HFF-Myc (cell line): ENCODE measurements around the gene HK1.

ENCODE experiments used
- DNase-seq: peaks from one replicate; pipeline ENCODE4 v3.0.0-alpha.2; 2011; ENCODE audit warnings: low read depth; ENCODE audit errors: extremely low read depth
- H3K4me3 ChIP-seq: replicated peaks from 2 replicates; pipeline ENCODE4 v1.5.1; 2011; ENCODE audit warnings: low read depth, mild to moderate bottlenecking, control low read depth, low read length
- CTCF ChIP-seq: IDR thresholded peaks from 2 replicates; pipeline ENCODE4 v1.5.1; 2012; ENCODE audit warnings: mild to moderate bottlenecking, low read depth, low read length, control low read depth; ENCODE audit errors: missing control alignments

HK1 gene

GRCh38 chr10:69366738-69367137 lies 88.4 kb downstream of the HK1 start:
- no peak for DNase-seq
- TF ChIP-seq CTCF = no peak
- no peak overlapping the region for H3K4me3 ChIP-seq

- H3K4me3 ChIP-seq = no peak overlapping the region
- TF ChIP-seq CTCF = no peak
- no peak for DNase-seq
Observed at GRCh38 chr10:69367469-69367868, 89.2 kb downstream of the HK1 start.

GRCh38 chr10:69372126-69372980 lies 94.1 kb downstream of the HK1 start:
- no peak overlapping the region for H3K4me3 ChIP-seq
- no peak for DNase-seq
- TF ChIP-seq CTCF = no peak

- no peak for TF ChIP-seq CTCF
- H3K4me3 ChIP-seq = no peak overlapping the region
- no peak for DNase-seq
Observed at GRCh38 chr10:69374242-69374641, 95.9 kb downstream of the HK1 start.

- H3K4me3 ChIP-seq = no peak overlapping the region
- no peak for TF ChIP-seq CTCF
- no peak for DNase-seq
Observed at GRCh38 chr10:69374931-69375306, 96.6 kb downstream of the HK1 start.

GRCh38 chr10:69375307-69376151 lies 97.2 kb downstream of the HK1 start:
- H3K4me3 ChIP-seq = no peak overlapping the region
- TF ChIP-seq CTCF = no peak
- no peak for DNase-seq
